Panc1 (cell line): ENCODE results near the gene SLCO2A1. TPM values are rescaled to one million over a fixed set of nuclear protein-coding genes. Genes with fewer than 3 reads are reported as not detected.

Experiments
- ATAC-seq: fragments of 200-7000 bp; cut with Tn5 transposase; 2 replicates; pipeline ENCODE4 v1.9.1; 2020; ENCODE audit warnings: mild to moderate bottlenecking, moderate library complexity
- BruUV-seq: library from RNA; stranded (reverse); fragments of 400-500 nt; replicated peaks from 2 replicates; lab custom pipeline; 2021; lab: Mats Ljungman, UMichigan
- CTCF ChIA-PET: fragments of 300-600 bp; sonication (Branson Sonifier 250); formaldehyde crosslinking; loops from one replicate; lab custom pipeline; 2022; ENCODE audit warnings: antibody characterized with exemption; lab: Charles Lee
- POLR2A ChIA-PET: fragments of 300-600 bp; sonication (Branson Sonifier 250); formaldehyde crosslinking; loops from one replicate; lab custom pipeline; 2022; ENCODE audit warnings: antibody characterized with exemption; lab: Charles Lee
- DNase-seq: peaks from one replicate; pipeline ENCODE4 v3.0.0-alpha.2; 2010; ENCODE audit warnings: low read depth, low spot score
- H3K27ac ChIP-seq: 2 replicates; pipeline ENCODE4 v1.5.1; 2011; ENCODE audit warnings: mild to moderate bottlenecking, low read length, inconsistent platforms
- H3K27me3 ChIP-seq: fragments of 200-500 bp; sonication (Bioruptor generic); 2 replicates; pipeline ENCODE4 v1.6.0; 2014; ENCODE audit warnings: low read length, inconsistent platforms; ENCODE audit not compliant: control insufficient read depth, insufficient read depth
- H3K36me3 ChIP-seq: fragments of 200-500 bp; sonication (Bioruptor generic); 2 replicates; pipeline ENCODE4 v1.5.1; 2014; ENCODE audit warnings: inconsistent platforms, mild to moderate bottlenecking, low read length, moderate library complexity; ENCODE audit not compliant: control insufficient read depth, insufficient read depth
- H3K4me1 ChIP-seq: 2 replicates; pipeline ENCODE4 v1.5.1; 2011; ENCODE audit warnings: inconsistent platforms, mild to moderate bottlenecking, low read length, moderate library complexity; ENCODE audit not compliant: control insufficient read depth, insufficient read depth
- H3K4me3 ChIP-seq, 2 experiments: 2 replicates each; pipeline ENCODE4 v1.5.1; 2011 to 2012; ENCODE audit warnings: low read depth in 2 of 2, low read length in 2 of 2, mild to moderate bottlenecking in 2 of 2, inconsistent platforms in 1 of 2, moderate library complexity in 1 of 2
- H3K9me3 ChIP-seq: fragments of 200-500 bp; sonication (Bioruptor generic); 2 replicates; pipeline ENCODE4 v1.5.1; 2014; ENCODE audit warnings: low read depth, mild to moderate bottlenecking, inconsistent platforms, low read length, moderate library complexity; ENCODE audit not compliant: control insufficient read depth, insufficient read depth
- CTCF ChIP-seq: fragments of 450-650 bp; IDR thresholded peaks from 2 replicates; pipeline ENCODE4 v1.5.1; 2017; ENCODE audit warnings: mild to moderate bottlenecking
- POLR2AphosphoS5 ChIP-seq: IDR thresholded peaks from 2 replicates; pipeline ENCODE4 v1.6.1; 2012; ENCODE audit warnings: mild to moderate bottlenecking, low read depth, low read length, moderate library complexity
- REST ChIP-seq, 2 experiments: IDR thresholded peaks; 2 replicates each; pipeline ENCODE4 v1.6.1; 2011 to 2012; ENCODE audit warnings: low read depth in 2 of 2, control low read depth in 1 of 2, low read length in 1 of 2, mild to moderate bottlenecking in 1 of 2, moderate library complexity in 1 of 2; ENCODE audit not compliant: insufficient read depth in 1 of 2
- SIN3A ChIP-seq: IDR thresholded peaks from 2 replicates; pipeline ENCODE4 v1.6.1; 2012; ENCODE audit warnings: low read depth, mild to moderate bottlenecking, low read length, moderate library complexity, borderline replicate concordance; ENCODE audit not compliant: insufficient read depth
- TCF7L2 ChIP-seq: IDR thresholded peaks from 2 replicates; pipeline ENCODE4 v1.6.1; 2011; ENCODE audit warnings: mild to moderate bottlenecking, low read depth, low read length, inconsistent platforms
- in situ Hi-C: cut with HindIII; loops from 2 replicates; pipeline ENCODE4 v1.10.0; 2016; ENCODE audit warnings: low sequenced_read_pairs, low pct_unique_long_range_greater_than_20kb
- intact Hi-C: fragments of 100-400 bp; cut with micrococcal nuclease; formaldehyde crosslinking; loops from one replicate; pipeline ENCODE4 v1.10.0; 2022; ENCODE audit not compliant: unreplicated experiment
- total RNA-seq: library from RNA; stranded (reverse); gene quantifications from one replicate; pipeline ENCODE4 v1.2.1, GENCODE V29; 2021; ENCODE audit not compliant: unreplicated experiment

Gene SLCO2A1
- total RNA-seq, 1 experiment from 2014 or later: 0.62 TPM

GRCh38 chr3:134049676-134050075, 20.0 kb upstream of the SLCO2A1 start:
- Histone ChIP-seq H3K27ac (no peak overlapping the region), H3K9me3 (peaks cover 2% of the 10 kb centered on the region; the same call in 1 of the 2 replicates), H3K4me1 (no peaks in the 10 kb centered on the region), H3K4me3 (no peak overlapping the region), H3K27me3 (no peaks in the 10 kb centered on the region), H3K36me3 (no peaks in the 10 kb centered on the region)
- ATAC-seq (no peak), DNase-seq (no peak)
- in situ Hi-C loops (no loop called here), intact Hi-C loops (no loop called here)
- CTCF ChIA-PET: no interaction called here
- TF ChIP-seq TCF7L2 (no peak), REST (IDR thresholded peaks at IDR 0.05; ENCODE audit: insufficient read depth in 1 of 2, low read depth in 2 of 2, low read length in 1 of 2) (no peak), CTCF (no peak), POLR2AphosphoS5 (no peak), SIN3A (no peak)
- BruUV-seq: no TSS peak
- POLR2A ChIA-PET: no interaction called here

- in situ Hi-C loops (no loop called here), intact Hi-C loops (no loop called here)
- Histone ChIP-seq H3K36me3 (no peaks in the 10 kb centered on the region), H3K27ac (no peak overlapping the region), H3K4me1 (no peaks in the 10 kb centered on the region), H3K27me3 (no peaks in the 10 kb centered on the region), H3K4me3 (no peak overlapping the region), H3K9me3 (peaks cover 13% of the 10 kb centered on the region; the same call in 1 of the 2 replicates)
- no TSS peak for BruUV-seq
- POLR2A ChIA-PET: no interaction called here
- CTCF ChIA-PET: no interaction called here
- no peak for TF ChIP-seq CTCF
- no peak for TF ChIP-seq REST (IDR thresholded peaks at IDR 0.05; ENCODE audit: insufficient read depth in 1 of 2, low read depth in 2 of 2, low read length in 1 of 2)
- no peak for TF ChIP-seq TCF7L2
- TF ChIP-seq SIN3A: no peak
- no peak for TF ChIP-seq POLR2AphosphoS5
- DNase-seq: no peak
- ATAC-seq: no peak; the same call in 1 of the 2 replicates
Observed at GRCh38 chr3:134048278-134048996, 18.7 kb upstream of the SLCO2A1 start.
